Ramos (cell line): ENCODE measurements around the gene ANO4.
"Not testable (repeated sequence)": the region's sequence is repeated elsewhere in the genome, so short reads cannot be mapped to it uniquely, and the experiment has no call there.

Experiments
- in situ Hi-C: fragments of 300-500 bp; cut with MboI; formaldehyde crosslinking; loops from one replicate; pipeline ENCODE4 v1.14.3; 2022; ENCODE audit warnings: low sequenced_read_pairs; ENCODE audit not compliant: unreplicated experiment

The ANO4 gene

GRCh38 chr12:101021442-101021841 lies 226.9 kb downstream of the ANO4 start:
- in situ Hi-C loops, result no loop called here

GRCh38 chr12:101021911-101022388 lies 227.4 kb downstream of the ANO4 start:
- in situ Hi-C loops, result no loop called here

GRCh38 chr12:101027200-101027599 lies 232.6 kb downstream of the ANO4 start:
- in situ Hi-C loops, result no loop called here

- in situ Hi-C loops, result no loop called here
Measured at GRCh38 chr12:101027816-101028215, 233.2 kb downstream of the ANO4 start.

- in situ Hi-C loops, result no loop called here
Measured at GRCh38 chr12:101038289-101038871, 243.8 kb downstream of the ANO4 start.

- in situ Hi-C loops, result no loop called here
Measured at GRCh38 chr12:101039848-101040531, 245.4 kb downstream of the ANO4 start.

GRCh38 chr12:101040936-101041335 lies 246.4 kb downstream of the ANO4 start:
- in situ Hi-C loops, result no loop called here

- in situ Hi-C loops, result no loop called here
Measured at GRCh38 chr12:101042211-101042610, 247.6 kb downstream of the ANO4 start.

- in situ Hi-C loops, result no loop called here
Measured at GRCh38 chr12:101044512-101045059, 250.0 kb downstream of the ANO4 start.

GRCh38 chr12:101045486-101046464 lies 251.2 kb downstream of the ANO4 start:
- in situ Hi-C loops, result no loop called here

GRCh38 chr12:101047652-101048051 lies 253.1 kb downstream of the ANO4 start:
- in situ Hi-C loops, result no loop called here

- in situ Hi-C loops, result no loop called here
Measured at GRCh38 chr12:101050631-101051030, 256.1 kb downstream of the ANO4 start.

GRCh38 chr12:101051151-101051550 lies 256.6 kb downstream of the ANO4 start:
- in situ Hi-C loops, result no loop called here

GRCh38 chr12:101051901-101052550 lies 257.4 kb downstream of the ANO4 start:
- in situ Hi-C loops, result no loop called here

GRCh38 chr12:101053203-101053602 lies 258.6 kb downstream of the ANO4 start:
- in situ Hi-C loops, result no loop called here

- in situ Hi-C loops, result no loop called here
Measured at GRCh38 chr12:101055940-101056339, 261.4 kb downstream of the ANO4 start.

- in situ Hi-C loops, result not testable (repeated sequence)
Measured at GRCh38 chr12:101062508-101062907, 267.9 kb downstream of the ANO4 start.

GRCh38 chr12:101064721-101065120 lies 270.1 kb downstream of the ANO4 start:
- in situ Hi-C loops, result no loop called here

- in situ Hi-C loops, result no loop called here
Measured at GRCh38 chr12:101066489-101066888, 271.9 kb downstream of the ANO4 start.

GRCh38 chr12:101068402-101068801 lies 273.8 kb downstream of the ANO4 start:
- in situ Hi-C loops, result no loop called here
